A673 (cell line): ENCODE results near the gene WRNIP1. TPM values are rescaled to one million over a fixed set of nuclear protein-coding genes. Genes with fewer than 3 reads are reported as not detected.

Experiments
- BruUV-seq: library from RNA; stranded (reverse); fragments of 400-500 nt; replicated peaks from 2 replicates; lab custom pipeline; 2021; lab: Mats Ljungman, UMichigan
- CTCF ChIA-PET: fragments of 300-600 bp; sonication (Branson Sonifier 250); formaldehyde crosslinking; loops from one replicate; lab custom pipeline; 2022; ENCODE audit warnings: antibody characterized with exemption; lab: Charles Lee
- POLR2A ChIA-PET: fragments of 300-600 bp; sonication (Branson Sonifier 250); formaldehyde crosslinking; loops from one replicate; lab custom pipeline; 2022; ENCODE audit warnings: antibody characterized with exemption; ENCODE audit not compliant: low non-redundant PET; lab: Charles Lee
- DNase-seq: peaks from one replicate; pipeline ENCODE4 v3.0.0-alpha.2; 2015; ENCODE audit warnings: low spot score
- H3K27ac ChIP-seq: fragments of 200-600 bp; sonication (generic); 2 replicates; pipeline ENCODE4 v1.5.1; 2016; ENCODE audit warnings: mixed run types, low read depth, mild to moderate bottlenecking, mixed read lengths, antibody characterized with exemption, low read length; ENCODE audit not compliant: poor library complexity, severe bottlenecking
- H3K27me3 ChIP-seq: fragments of 200-600 bp; sonication (generic); replicated peaks from 2 replicates; pipeline ENCODE4 v1.6.1; 2017; ENCODE audit warnings: mixed run types, low read depth, mild to moderate bottlenecking, mixed read lengths, antibody characterized with exemption, low read length; ENCODE audit not compliant: insufficient read depth, poor library complexity
- H3K36me3 ChIP-seq: fragments of 200-600 bp; sonication (generic); 2 replicates; pipeline ENCODE4 v1.6.1; 2016; ENCODE audit warnings: mixed run types, mild to moderate bottlenecking, mixed read lengths, antibody characterized with exemption, low read length; ENCODE audit not compliant: insufficient read depth, poor library complexity, severe bottlenecking
- H3K4me1 ChIP-seq: fragments of 200-600 bp; sonication (generic); 2 replicates; pipeline ENCODE4 v1.6.1; 2017; ENCODE audit warnings: mixed run types, mild to moderate bottlenecking, mixed read lengths, antibody characterized with exemption, low read length; ENCODE audit not compliant: insufficient read depth, poor library complexity, severe bottlenecking
- H3K4me3 ChIP-seq: fragments of 200-600 bp; sonication (generic); 2 replicates; pipeline ENCODE4 v1.5.1; 2016; ENCODE audit warnings: low read depth, mixed run types, mild to moderate bottlenecking, mixed read lengths, low read length; ENCODE audit not compliant: poor library complexity, severe bottlenecking
- H3K9me3 ChIP-seq: fragments of 200-600 bp; sonication (generic); 2 replicates; pipeline ENCODE4 v1.6.1; 2016; ENCODE audit warnings: mixed run types, low read depth, mild to moderate bottlenecking, mixed read lengths, antibody characterized with exemption, low read length; ENCODE audit not compliant: poor library complexity, severe bottlenecking
- EZH2 ChIP-seq: fragments of 200-600 bp; sonication (generic); IDR thresholded peaks from 2 replicates; pipeline ENCODE4 v1.6.1; 2017; ENCODE audit warnings: borderline replicate concordance, low read depth, mild to moderate bottlenecking, mixed read lengths, antibody characterized with exemption, low read length; ENCODE audit not compliant: poor library complexity, severe bottlenecking
- intact Hi-C: fragments of 100-400 bp; cut with micrococcal nuclease; formaldehyde crosslinking; loops from one replicate; pipeline ENCODE4 v1.10.0; 2022; ENCODE audit not compliant: unreplicated experiment
- total RNA-seq: library from RNA; stranded (reverse); gene quantifications from 2 replicates; pipeline ENCODE4 v1.2.3, GENCODE V29; 2021
- TF ChIP-seq, protein P1 (sequence below): fragments of 300-800, 200-600 bp; sonication (generic); conservative IDR thresholded peaks from 2 replicates; pipeline ENCODE4 v1.5.1; 2017; ENCODE audit warnings: low read depth, mild to moderate bottlenecking, antibody characterized with exemption, low read length, moderate library complexity, mixed read lengths

The WRNIP1 gene
- total RNA-seq, 1 experiment from 2014 or later = 49.3 TPM

- H3K4me3 ChIP-seq = no peak overlapping the region
- no peaks in the 10 kb centered on the region for H3K27me3 ChIP-seq
- no peak overlapping the region for H3K27ac ChIP-seq
- ChIA-PET POLR2A (no interaction called here), CTCF (interaction anchor here (1.0 kb wide), 1 partner anchor 26 kb away, joined by 5 read pairs; no protein-coding TSS in a partner anchor)
- H3K4me1 ChIP-seq = no peaks in the 10 kb centered on the region
- TF ChIP-seq EZH2 = no peak
- TF ChIP-seq, protein P1, sequence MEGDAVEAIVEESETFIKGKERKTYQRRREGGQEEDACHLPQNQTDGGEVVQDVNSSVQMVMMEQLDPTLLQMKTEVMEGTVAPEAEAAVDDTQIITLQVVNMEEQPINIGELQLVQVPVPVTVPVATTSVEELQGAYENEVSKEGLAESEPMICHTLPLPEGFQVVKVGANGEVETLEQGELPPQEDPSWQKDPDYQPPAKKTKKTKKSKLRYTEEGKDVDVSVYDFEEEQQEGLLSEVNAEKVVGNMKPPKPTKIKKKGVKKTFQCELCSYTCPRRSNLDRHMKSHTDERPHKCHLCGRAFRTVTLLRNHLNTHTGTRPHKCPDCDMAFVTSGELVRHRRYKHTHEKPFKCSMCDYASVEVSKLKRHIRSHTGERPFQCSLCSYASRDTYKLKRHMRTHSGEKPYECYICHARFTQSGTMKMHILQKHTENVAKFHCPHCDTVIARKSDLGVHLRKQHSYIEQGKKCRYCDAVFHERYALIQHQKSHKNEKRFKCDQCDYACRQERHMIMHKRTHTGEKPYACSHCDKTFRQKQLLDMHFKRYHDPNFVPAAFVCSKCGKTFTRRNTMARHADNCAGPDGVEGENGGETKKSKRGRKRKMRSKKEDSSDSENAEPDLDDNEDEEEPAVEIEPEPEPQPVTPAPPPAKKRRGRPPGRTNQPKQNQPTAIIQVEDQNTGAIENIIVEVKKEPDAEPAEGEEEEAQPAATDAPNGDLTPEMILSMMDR = no peak
- peaks cover 7% of the 10 kb centered on the region for H3K9me3 ChIP-seq
- no peaks in the 10 kb centered on the region for H3K36me3 ChIP-seq
- intact Hi-C loops = no loop called here
- no peak for DNase-seq
- BruUV-seq = no TSS peak
Observed at GRCh38 chr6:2817903-2818443, 52.8 kb downstream of the WRNIP1 start.

GRCh38 chr6:2818593-2818992 is 53.4 kb downstream of the WRNIP1 start:
- intact Hi-C loops = no loop called here
- H3K9me3 ChIP-seq = peaks cover 7% of the 10 kb centered on the region
- no peaks in the 10 kb centered on the region for H3K27me3 ChIP-seq
- H3K36me3 ChIP-seq = no peaks in the 10 kb centered on the region
- H3K4me1 ChIP-seq = no peaks in the 10 kb centered on the region
- TF ChIP-seq, protein P1 = no peak
- TF ChIP-seq EZH2 = no peak
- no peak overlapping the region for H3K27ac ChIP-seq
- DNase-seq = no peak
- ChIA-PET CTCF (interaction anchor here (1.0 kb wide), 1 partner anchor 27 kb away, joined by 5 read pairs; no protein-coding TSS in a partner anchor), POLR2A (no interaction called here)
- no peak overlapping the region for H3K4me3 ChIP-seq
- no TSS peak for BruUV-seq

- no peak overlapping the region for H3K4me3 ChIP-seq
- H3K27me3 ChIP-seq = no peaks in the 10 kb centered on the region
- ChIA-PET CTCF (interaction anchor here (1.0 kb wide), 1 partner anchor 28 kb away, joined by 5 read pairs; no protein-coding TSS in a partner anchor), POLR2A (no interaction called here)
- intact Hi-C loops = no loop called here
- TF ChIP-seq, protein P1 = no peak
- no peak for TF ChIP-seq EZH2
- BruUV-seq = no TSS peak
- no peak overlapping the region for H3K27ac ChIP-seq
- no peaks in the 10 kb centered on the region for H3K36me3 ChIP-seq
- DNase-seq = no peak
- H3K9me3 ChIP-seq = peaks cover 7% of the 10 kb centered on the region
- H3K4me1 ChIP-seq = no peaks in the 10 kb centered on the region
Observed at GRCh38 chr6:2819115-2819514, 53.9 kb downstream of the WRNIP1 start.
